Measurements from ENCODE around the gene C2orf76.
"Not testable (repeated sequence)": the region's sequence is repeated elsewhere in the genome, so short reads cannot be mapped to it uniquely, and the experiment has no call there.

C2orf76 gene

DNA sequence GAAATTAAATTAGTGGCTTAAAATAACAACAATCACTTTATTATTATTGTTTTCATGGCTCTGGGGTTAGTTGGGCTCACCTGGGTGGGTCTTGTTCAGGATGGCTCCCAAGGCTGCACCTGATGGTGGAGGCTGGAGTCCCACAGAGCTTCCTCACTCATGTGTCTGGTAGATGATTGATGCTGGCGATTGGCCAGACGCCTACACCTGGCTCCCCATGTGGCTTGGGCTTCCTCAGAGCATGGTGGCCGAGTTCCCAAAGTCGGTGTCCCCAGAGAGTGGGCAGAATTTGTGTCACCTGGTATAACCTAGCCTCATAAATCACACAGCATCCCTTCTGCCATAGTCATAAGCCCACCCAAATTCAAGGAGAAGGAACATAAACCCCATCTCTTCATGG lies 18.3 kb upstream of the C2orf76 start:
- no peak for DNase-seq (ENCODE audit: low read depth, low spot score)
- Histone ChIP-seq H3K9me3 (ENCODE audit: low read depth, low read length) (no peaks in the 10 kb centered on the region), H3K27ac (no peak overlapping the region), H3K36me3 (ENCODE audit: insufficient read depth, low read length) (no peaks in the 10 kb centered on the region), H3K4me3 (no peak overlapping the region), H3K9ac (ENCODE audit: insufficient read length) (no peak overlapping the region)
- TF ChIP-seq FOXP2 (optimal IDR thresholded peaks at IDR 0.05; ENCODE audit: control extremely low read depth, extremely low read length, insufficient read depth) (no peak), POLR2AphosphoS5 (IDR thresholded peaks at IDR 0.05; ENCODE audit: borderline replicate concordance, low read depth, low read length) (no peak), EZH2 (IDR thresholded peaks at IDR 0.05) (no peak)

DNA sequence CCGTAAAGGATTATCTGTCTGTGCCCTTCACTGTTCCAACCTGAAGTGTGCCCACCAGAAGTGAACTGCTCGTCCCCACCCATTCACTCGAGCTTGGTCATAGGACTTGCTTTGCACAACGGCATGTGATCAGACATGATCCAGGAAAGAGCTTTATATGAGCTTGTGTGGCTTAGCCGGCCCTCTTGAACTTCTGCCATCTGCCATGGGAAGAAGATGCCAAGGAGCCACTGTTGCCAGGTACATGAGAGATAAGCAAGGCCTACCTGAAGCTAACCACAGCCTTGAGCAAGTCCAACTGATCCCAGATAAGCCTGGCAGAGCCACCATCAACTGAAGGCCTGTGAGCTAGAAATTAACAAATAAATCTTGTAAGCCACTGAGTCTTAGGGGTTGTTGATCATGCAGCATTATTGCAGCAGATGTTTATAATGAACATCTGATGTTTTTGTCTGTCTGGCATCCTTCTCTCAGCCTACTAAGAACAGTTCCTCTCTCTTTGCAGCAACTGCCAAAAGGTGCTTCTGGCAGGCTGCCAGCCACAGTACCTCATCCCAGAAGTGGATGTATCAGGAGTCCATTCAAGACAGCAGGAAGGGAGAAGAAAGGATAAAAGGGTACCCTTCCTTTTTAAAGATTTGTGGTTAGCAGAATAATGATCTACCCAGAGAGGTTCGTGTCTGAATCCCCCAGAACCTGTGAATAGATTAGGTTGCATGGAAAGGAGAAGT lies 16.9 kb upstream of the C2orf76 start:
- H3K4me3 ChIP-seq: no peak overlapping the region
- no peak overlapping the region for H3K9ac ChIP-seq (ENCODE audit: insufficient read length)
- no peak for DNase-seq (ENCODE audit: low read depth, low spot score)

DNA sequence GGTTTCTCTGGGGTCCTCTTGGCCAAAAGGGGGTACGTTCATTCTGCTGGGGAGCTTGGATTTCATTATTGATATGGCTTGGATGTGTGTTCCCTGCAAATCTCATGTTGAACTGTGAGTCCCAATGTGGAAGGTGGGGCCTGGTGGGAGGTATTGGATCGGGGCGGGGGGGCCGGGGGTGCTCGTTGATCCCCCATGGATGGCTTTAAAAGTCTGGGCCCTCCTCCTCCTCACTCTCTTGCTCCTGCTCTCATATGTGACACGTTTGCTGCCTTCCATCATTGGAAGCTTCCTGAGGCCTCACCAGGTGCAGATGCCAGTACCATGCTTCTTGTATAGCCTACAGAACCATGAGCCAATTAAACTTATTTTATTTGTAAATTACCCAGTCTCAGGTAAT lies 11.9 kb upstream of the C2orf76 start:
- no peak overlapping the region for H3K4me3 ChIP-seq
- no peak overlapping the region for H3K9ac ChIP-seq (ENCODE audit: insufficient read length)
- H3K9me3 ChIP-seq (ENCODE audit: low read depth, low read length): no peaks in the 10 kb centered on the region
- peaks cover under 1% of the 10 kb centered on the region; the same call in 1 of the 2 replicates for H3K36me3 ChIP-seq (ENCODE audit: insufficient read depth, low read length)
- no peak for TF ChIP-seq EZH2 (IDR thresholded peaks at IDR 0.05)
- no peak for TF ChIP-seq POLR2AphosphoS5 (IDR thresholded peaks at IDR 0.05; ENCODE audit: borderline replicate concordance, low read depth, low read length)
- no peak for TF ChIP-seq FOXP2 (optimal IDR thresholded peaks at IDR 0.05; ENCODE audit: control extremely low read depth, extremely low read length, insufficient read depth)
- no peak for DNase-seq (ENCODE audit: low read depth, low spot score)
- no peak overlapping the region for H3K27ac ChIP-seq

More for the DNA sequence above, 16.9 kb upstream of the C2orf76 start:
- no peaks in the 10 kb centered on the region for H3K9me3 ChIP-seq (ENCODE audit: low read depth, low read length)
- no peaks in the 10 kb centered on the region for H3K36me3 ChIP-seq (ENCODE audit: insufficient read depth, low read length)
- no peak overlapping the region for H3K27ac ChIP-seq
- no peak for TF ChIP-seq EZH2 (IDR thresholded peaks at IDR 0.05)
- TF ChIP-seq FOXP2 (optimal IDR thresholded peaks at IDR 0.05; ENCODE audit: control extremely low read depth, extremely low read length, insufficient read depth): no peak
- TF ChIP-seq POLR2AphosphoS5 (IDR thresholded peaks at IDR 0.05; ENCODE audit: borderline replicate concordance, low read depth, low read length): no peak

DNA sequence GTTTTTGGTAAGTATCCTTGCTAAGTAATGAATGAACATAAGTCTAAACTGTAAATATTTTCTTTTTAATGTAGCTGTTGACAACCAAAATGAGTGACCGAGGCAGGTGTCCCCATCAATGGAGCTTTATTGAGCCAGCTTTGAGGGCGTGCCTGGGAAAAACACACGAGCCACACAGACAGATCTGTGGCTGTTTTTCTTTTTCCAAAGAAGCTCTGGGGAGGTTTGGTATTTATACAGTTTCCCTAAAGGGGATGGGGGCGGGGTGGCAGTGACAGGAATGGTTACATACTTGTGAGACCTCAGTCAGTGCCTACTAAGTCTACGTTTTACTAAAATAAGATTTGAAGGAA lies 11.3 kb upstream of the C2orf76 start:
- no peak for TF ChIP-seq EZH2 (IDR thresholded peaks at IDR 0.05)
- TF ChIP-seq POLR2AphosphoS5 (IDR thresholded peaks at IDR 0.05; ENCODE audit: borderline replicate concordance, low read depth, low read length): no peak
- TF ChIP-seq FOXP2 (optimal IDR thresholded peaks at IDR 0.05; ENCODE audit: control extremely low read depth, extremely low read length, insufficient read depth): no peak
- no peak for DNase-seq (ENCODE audit: low read depth, low spot score)
- no peak overlapping the region for H3K4me3 ChIP-seq
- H3K27ac ChIP-seq: no peak overlapping the region
- H3K9ac ChIP-seq (ENCODE audit: insufficient read length): no peak overlapping the region
- H3K9me3 ChIP-seq (ENCODE audit: low read depth, low read length): no peaks in the 10 kb centered on the region
- peaks cover 7% of the 10 kb centered on the region for H3K36me3 ChIP-seq (ENCODE audit: insufficient read depth, low read length)

DNA sequence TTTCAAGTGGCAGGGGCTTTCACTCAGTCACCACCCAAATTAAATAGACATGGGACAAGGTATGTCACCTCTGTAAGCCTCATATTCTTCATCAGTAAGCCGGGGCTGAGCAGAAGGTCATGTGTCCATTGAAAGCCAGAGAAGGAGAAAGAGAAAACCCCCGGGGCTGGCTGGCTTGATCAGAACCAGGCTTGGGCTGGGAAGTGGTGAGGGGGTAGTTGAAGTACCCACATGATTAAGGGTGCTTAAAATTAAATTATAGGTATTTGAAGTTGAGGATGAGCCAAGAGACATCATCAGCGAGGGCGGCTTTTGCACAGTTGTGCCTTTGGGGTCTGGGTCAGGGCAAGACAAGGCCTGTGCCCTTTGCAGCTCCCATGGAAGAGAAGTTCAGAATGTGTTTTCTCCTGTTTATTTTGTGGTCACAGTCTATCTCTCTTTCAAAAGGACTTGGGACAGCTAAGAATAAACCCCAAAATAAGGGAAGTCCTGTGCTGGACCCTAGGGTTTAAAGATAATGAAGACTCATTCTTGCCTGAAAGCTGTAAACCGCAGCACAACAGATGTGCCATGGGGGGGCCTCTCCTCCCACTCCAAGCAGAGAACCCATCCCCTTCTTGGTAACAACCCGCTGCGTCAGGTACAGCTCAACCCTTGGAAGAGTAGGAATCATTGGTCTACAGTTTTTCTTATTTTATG lies 10.8 kb upstream of the C2orf76 start:
- Histone ChIP-seq H3K27ac (no peak overlapping the region), H3K9ac (ENCODE audit: insufficient read length) (no peak overlapping the region), H3K9me3 (ENCODE audit: low read depth, low read length) (no peaks in the 10 kb centered on the region), H3K36me3 (ENCODE audit: insufficient read depth, low read length) (peaks cover 12% of the 10 kb centered on the region), H3K4me3 (no peak overlapping the region)
- DNase-seq (ENCODE audit: low read depth, low spot score): no peak
- TF ChIP-seq FOXP2 (optimal IDR thresholded peaks at IDR 0.05; ENCODE audit: control extremely low read depth, extremely low read length, insufficient read depth) (no peak), POLR2AphosphoS5 (IDR thresholded peaks at IDR 0.05; ENCODE audit: borderline replicate concordance, low read depth, low read length) (no peak), EZH2 (IDR thresholded peaks at IDR 0.05) (no peak)

DNA sequence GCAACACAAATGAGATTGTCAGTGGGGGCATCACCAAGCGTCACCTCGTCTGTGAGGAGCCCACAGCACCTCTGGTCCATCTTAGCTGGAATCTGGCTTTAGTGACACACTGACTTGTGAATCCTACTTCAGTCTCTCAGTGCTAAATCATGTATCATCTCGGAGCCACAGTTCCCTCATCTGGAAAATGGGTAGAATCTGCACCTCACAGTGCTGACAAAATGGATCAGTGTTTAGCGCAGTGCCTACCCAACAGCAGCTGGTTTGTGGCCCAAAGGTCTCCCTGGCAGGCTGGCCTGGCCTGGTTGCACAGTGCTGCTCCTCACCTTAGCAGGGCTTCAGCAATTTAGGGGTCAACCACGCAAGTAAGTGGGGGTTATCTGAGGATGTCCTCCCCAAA lies 10.2 kb upstream of the C2orf76 start:
- DNase-seq (ENCODE audit: low read depth, low spot score): no peak
- Histone ChIP-seq H3K4me3 (no peak overlapping the region), H3K36me3 (ENCODE audit: insufficient read depth, low read length) (peaks cover 18% of the 10 kb centered on the region), H3K27ac (no peak overlapping the region), H3K9me3 (ENCODE audit: low read depth, low read length) (no peaks in the 10 kb centered on the region), H3K9ac (ENCODE audit: insufficient read length) (no peak overlapping the region)
- TF ChIP-seq POLR2AphosphoS5 (IDR thresholded peaks at IDR 0.05; ENCODE audit: borderline replicate concordance, low read depth, low read length) (no peak), FOXP2 (optimal IDR thresholded peaks at IDR 0.05; ENCODE audit: control extremely low read depth, extremely low read length, insufficient read depth) (no peak), EZH2 (IDR thresholded peaks at IDR 0.05) (no peak)

DNA sequence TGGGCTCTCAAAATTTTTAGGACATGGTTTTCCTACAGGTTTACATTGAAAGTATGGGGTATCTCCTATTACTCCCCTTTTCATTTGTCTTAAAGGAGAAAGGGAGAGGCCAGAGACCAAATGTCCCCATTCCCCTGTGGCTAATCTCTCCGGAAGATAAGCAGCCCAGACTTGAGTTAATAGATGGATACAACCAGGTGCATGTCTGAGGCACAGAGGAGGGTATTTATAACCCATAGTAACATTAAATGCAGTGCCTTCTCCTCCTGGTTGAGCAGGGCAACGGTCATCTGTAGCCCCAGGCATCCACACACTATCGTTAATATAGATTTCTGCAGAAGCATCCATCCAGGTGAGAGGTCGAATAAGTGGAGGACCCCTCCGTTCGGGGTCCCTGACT lies 9.8 kb upstream of the C2orf76 start:
- H3K36me3 ChIP-seq (ENCODE audit: insufficient read depth, low read length): peaks cover 22% of the 10 kb centered on the region
- not testable (repeated sequence) for H3K9ac ChIP-seq (ENCODE audit: insufficient read length); H3K27ac ChIP-seq; H3K4me3 ChIP-seq; H3K9me3 ChIP-seq (ENCODE audit: low read depth, low read length); DNase-seq (ENCODE audit: low read depth, low spot score)

DNA sequence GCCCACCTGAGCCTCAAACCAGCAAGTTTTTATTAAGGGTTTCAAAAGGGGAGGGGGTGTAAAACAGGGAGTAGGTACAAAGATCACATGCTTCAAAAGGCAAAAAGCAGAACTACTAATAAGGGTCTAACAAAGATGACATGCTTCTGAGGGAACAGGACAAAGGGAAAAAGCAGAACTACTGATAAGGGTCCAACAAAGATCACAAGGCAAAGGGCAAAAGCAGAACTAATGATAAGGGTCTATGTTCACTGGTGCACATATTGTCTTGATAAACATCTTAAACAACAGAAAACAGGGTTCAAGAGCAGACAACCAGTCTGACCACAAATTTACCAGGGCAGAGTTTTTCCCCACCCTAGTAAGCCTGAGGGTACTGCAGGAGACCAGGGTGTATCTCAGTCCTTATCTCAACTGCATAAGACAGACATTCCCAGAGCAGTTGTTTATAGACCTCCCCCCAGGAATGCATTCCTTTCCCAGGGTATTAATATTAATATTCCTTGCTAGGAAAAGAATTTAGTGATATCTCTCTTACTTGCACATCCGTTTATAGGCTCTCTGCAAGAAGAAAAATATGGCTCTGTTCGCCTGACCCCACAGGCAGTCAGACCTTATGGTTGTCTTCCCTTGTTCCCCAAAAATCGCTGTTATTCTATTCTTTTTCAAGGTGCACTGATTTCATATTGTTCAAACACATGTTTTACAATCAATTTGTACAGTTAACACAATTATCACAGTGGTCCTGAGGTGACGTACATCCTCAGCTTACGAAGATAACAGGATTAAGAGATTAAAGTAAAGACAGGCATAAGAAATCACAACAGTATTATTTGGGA lies 7.5 kb upstream of the C2orf76 start:
- not testable (repeated sequence) for DNase-seq (ENCODE audit: low read depth, low spot score); H3K9ac ChIP-seq (ENCODE audit: insufficient read length); H3K27ac ChIP-seq; H3K9me3 ChIP-seq (ENCODE audit: low read depth, low read length); H3K4me3 ChIP-seq
- H3K36me3 ChIP-seq (ENCODE audit: insufficient read depth, low read length): peaks cover 42% of the 10 kb centered on the region
